BJ (cell line): ENCODE measurements around the gene FHIP1B. TPM values are rescaled to one million over a fixed set of nuclear protein-coding genes. Genes with fewer than 3 reads are reported as not detected.

Source experiments
- CTCF ChIA-PET: fragments of 350-600 bp; formaldehyde crosslinking; extraction: SDS; loops from one replicate; lab custom pipeline; 2021; ENCODE audit warnings: antibody characterized with exemption, inconsistent platforms; lab: Yijun Ruan, JAX
- POLR2A ChIA-PET: fragments of 300-600 bp; sonication (Branson Sonifier 250); formaldehyde crosslinking; extraction: SDS; loops from one replicate; lab custom pipeline; 2021; ENCODE audit warnings: antibody characterized with exemption; lab: Charles Lee
- DNase-seq: peaks from one replicate; pipeline ENCODE4 v3.0.0-alpha.2; 2011; ENCODE audit warnings: low read depth
- H3K27me3 ChIP-seq: 2 replicates; pipeline ENCODE4 v1.6.0; 2011; ENCODE audit warnings: low read length; ENCODE audit not compliant: control insufficient read depth, insufficient read depth
- H3K36me3 ChIP-seq: 2 replicates; pipeline ENCODE4 v1.5.1; 2011; ENCODE audit warnings: low read length; ENCODE audit not compliant: control insufficient read depth, insufficient read depth
- H3K4me3 ChIP-seq: 2 replicates; pipeline ENCODE4 v1.5.1; 2011; ENCODE audit warnings: low read depth, mild to moderate bottlenecking, control low read depth, low read length
- polyA plus RNA-seq: library from polyadenylated mRNA; depleted of rRNA; stranded (reverse); fragments of >200 nt; gene quantifications from 2 replicates; pipeline ENCODE4 v1.2.3, GENCODE V29; 2011
- TF ChIP-seq, protein P1 (sequence below): IDR thresholded peaks from 2 replicates; pipeline ENCODE4 v1.5.1; 2011; ENCODE audit warnings: low read depth, mild to moderate bottlenecking, control low read depth, inconsistent platforms, low read length, moderate library complexity; ENCODE audit not compliant: insufficient read depth

The FHIP1B gene
- polyA plus RNA-seq, 1 experiment = 30.6 TPM

DNA sequence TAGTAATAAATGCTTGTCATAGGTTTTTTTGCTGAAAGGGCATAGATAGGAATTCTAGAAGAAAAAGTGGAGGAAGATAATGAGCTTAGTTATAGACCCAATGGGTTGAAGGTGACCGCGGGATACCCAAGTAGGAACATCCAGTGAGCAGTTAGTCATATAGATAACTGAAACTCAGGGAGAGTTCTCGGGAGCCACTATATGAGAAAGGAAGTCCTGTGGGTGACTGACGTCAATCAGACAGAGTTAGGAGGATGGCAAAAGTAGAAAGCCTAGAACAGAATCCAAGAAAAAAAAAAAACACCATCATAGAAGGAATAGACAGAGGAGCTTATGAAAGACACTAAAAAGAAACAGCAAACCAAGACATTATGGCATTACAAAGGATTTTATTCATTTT, 2.8 kb upstream of the FHIP1B start:
- DNase-seq = no peak
- H3K27me3 ChIP-seq = peaks cover 3% of the 10 kb centered on the region; the same call in 1 of the 2 replicates
- POLR2A ChIA-PET = no interaction called here
- no peaks in the 10 kb centered on the region for H3K36me3 ChIP-seq
- TF ChIP-seq, protein P1, sequence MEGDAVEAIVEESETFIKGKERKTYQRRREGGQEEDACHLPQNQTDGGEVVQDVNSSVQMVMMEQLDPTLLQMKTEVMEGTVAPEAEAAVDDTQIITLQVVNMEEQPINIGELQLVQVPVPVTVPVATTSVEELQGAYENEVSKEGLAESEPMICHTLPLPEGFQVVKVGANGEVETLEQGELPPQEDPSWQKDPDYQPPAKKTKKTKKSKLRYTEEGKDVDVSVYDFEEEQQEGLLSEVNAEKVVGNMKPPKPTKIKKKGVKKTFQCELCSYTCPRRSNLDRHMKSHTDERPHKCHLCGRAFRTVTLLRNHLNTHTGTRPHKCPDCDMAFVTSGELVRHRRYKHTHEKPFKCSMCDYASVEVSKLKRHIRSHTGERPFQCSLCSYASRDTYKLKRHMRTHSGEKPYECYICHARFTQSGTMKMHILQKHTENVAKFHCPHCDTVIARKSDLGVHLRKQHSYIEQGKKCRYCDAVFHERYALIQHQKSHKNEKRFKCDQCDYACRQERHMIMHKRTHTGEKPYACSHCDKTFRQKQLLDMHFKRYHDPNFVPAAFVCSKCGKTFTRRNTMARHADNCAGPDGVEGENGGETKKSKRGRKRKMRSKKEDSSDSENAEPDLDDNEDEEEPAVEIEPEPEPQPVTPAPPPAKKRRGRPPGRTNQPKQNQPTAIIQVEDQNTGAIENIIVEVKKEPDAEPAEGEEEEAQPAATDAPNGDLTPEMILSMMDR = no peak
- H3K4me3 ChIP-seq = no peak overlapping the region
- CTCF ChIA-PET = interaction anchor here (0.8 to 6.7 kb wide), 2 partner anchors 13 to 78 kb away, joined by 3 to 47 read pairs; no protein-coding TSS in a partner anchor

DNA sequence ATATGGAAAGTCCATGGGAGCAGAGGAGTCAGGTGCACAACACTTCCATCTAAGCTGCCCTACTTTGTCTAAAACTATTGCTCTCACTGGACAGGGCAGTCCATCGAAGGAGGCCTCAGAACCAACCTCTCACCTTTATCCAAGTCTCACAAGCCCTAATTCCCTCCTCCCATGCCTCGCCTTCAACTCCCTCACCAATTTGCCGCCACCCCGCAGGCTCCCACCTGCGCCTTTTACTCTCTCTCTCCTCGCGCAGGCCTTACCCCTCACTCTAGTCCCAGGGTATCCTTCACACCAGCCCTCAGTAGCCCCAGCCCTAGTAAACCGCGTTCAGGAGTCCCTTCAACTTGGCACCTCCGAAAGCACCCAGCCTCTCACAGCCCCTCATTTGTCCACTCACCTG, 451 bp downstream of the FHIP1B start:
- ChIA-PET POLR2A (no interaction called here), CTCF (interaction anchor here (1.9 to 6.7 kb wide), 2 partner anchors 16 to 120 kb away, joined by 10 to 47 read pairs; no protein-coding TSS in a partner anchor)
- DNase-seq = no peak
- Histone ChIP-seq H3K4me3 (peak overlapping the region; percentile 97), H3K36me3 (no peaks in the 10 kb centered on the region), H3K27me3 (0 out of 2 replicates have a peak, but pooled peaks cover 2% of the 10 kb centered on the region)
- TF ChIP-seq, protein P1 = no peak

DNA sequence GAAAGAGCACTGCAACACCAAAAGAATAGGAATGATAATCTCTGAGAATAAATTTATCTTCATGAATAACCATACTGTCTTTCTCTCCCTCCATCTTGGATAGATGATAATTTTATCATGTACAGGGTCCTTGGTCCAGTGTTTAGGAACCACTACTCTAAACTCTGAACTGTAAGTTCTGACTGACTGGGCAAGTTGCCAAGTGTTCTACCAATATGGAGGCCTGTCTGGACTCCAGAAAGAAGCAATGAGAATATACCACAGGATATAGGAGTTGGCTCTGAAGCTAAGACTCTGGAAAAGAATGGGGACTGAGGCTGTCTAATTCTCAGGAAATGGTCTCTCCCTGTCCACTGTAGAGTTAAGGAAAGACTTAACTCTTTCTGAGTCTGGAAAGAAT, 1.5 kb downstream of the FHIP1B start:
- CTCF ChIA-PET = interaction anchor here (0.9 to 6.7 kb wide), 2 partner anchors 18 to 121 kb away, joined by 4 to 47 read pairs; no protein-coding TSS in a partner anchor
- TF ChIP-seq, protein P1 = no peak
- POLR2A ChIA-PET = no interaction called here
- Histone ChIP-seq H3K4me3 (no peak overlapping the region), H3K36me3 (0 out of 2 replicates have a peak, but pooled peaks cover 1% of the 10 kb centered on the region), H3K27me3 (no peaks in the 10 kb centered on the region)
- DNase-seq = no peak

DNA sequence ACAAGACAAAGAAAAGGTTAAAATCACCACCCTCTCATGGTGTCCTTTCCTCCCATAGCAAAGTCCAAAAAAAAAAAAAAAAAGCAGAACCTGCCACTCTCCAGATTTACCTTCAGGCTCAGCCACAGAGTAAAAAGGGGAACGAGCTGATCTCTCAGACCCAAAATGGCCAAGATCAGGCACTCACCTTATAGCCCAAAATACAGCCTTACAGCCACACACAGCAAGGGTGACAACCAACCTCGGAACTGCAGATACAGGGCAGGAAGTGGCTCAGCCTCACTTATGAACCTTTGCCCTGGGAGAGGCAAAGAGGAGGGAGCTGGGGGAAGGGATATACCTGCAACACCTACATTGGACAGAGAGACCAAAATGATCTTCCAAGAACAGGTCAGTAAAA, 4.5 kb downstream of the FHIP1B start:
- no peaks in the 10 kb centered on the region for H3K27me3 ChIP-seq
- TF ChIP-seq, protein P1 = no peak
- 0 out of 2 replicates have a peak, but pooled peaks cover 1% of the 10 kb centered on the region for H3K36me3 ChIP-seq
- no peak for DNase-seq
- POLR2A ChIA-PET = no interaction called here
- no peak overlapping the region for H3K4me3 ChIP-seq
- CTCF ChIA-PET = interaction anchor here (2.5 kb wide), 1 partner anchor 123 kb away, joined by 7 read pairs; no protein-coding TSS in a partner anchor

DNA sequence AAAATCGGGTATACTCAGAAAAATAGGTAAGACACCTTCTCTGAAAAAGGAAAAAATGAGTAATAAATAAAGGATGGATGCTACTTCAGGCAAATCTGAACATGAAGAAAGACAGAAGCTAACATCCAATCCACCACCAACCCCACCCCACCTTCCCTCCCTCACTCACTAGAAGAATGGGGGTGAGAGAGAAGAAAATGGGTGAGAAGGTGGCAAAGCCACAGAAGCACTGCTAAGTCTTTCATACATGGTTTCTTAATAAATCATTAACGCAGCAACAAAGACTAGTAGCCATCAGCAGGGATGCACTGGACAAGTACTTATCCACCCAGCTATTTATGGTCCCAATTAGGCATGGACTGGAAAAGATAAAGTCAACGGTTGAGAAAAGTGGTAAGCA, 5.9 kb downstream of the FHIP1B start:
- POLR2A ChIA-PET = no interaction called here
- CTCF ChIA-PET = interaction anchor here (1.3 to 2.5 kb wide), 2 partner anchors 23 to 125 kb away, joined by 3 to 7 read pairs; no protein-coding TSS in a partner anchor
- TF ChIP-seq, protein P1 = no peak

More for the DNA sequence above, 5.9 kb downstream of the FHIP1B start:
- Histone ChIP-seq H3K4me3 (no peak overlapping the region), H3K36me3 (peaks cover 7% of the 10 kb centered on the region), H3K27me3 (no peaks in the 10 kb centered on the region)
- DNase-seq = no peak
